ENCODE measurements around the gene ARHGAP30.
"Not testable (repeated sequence)": the region's sequence is repeated elsewhere in the genome, so short reads cannot be mapped to it uniquely, and the experiment has no call there.

The ARHGAP30 gene, protein sequence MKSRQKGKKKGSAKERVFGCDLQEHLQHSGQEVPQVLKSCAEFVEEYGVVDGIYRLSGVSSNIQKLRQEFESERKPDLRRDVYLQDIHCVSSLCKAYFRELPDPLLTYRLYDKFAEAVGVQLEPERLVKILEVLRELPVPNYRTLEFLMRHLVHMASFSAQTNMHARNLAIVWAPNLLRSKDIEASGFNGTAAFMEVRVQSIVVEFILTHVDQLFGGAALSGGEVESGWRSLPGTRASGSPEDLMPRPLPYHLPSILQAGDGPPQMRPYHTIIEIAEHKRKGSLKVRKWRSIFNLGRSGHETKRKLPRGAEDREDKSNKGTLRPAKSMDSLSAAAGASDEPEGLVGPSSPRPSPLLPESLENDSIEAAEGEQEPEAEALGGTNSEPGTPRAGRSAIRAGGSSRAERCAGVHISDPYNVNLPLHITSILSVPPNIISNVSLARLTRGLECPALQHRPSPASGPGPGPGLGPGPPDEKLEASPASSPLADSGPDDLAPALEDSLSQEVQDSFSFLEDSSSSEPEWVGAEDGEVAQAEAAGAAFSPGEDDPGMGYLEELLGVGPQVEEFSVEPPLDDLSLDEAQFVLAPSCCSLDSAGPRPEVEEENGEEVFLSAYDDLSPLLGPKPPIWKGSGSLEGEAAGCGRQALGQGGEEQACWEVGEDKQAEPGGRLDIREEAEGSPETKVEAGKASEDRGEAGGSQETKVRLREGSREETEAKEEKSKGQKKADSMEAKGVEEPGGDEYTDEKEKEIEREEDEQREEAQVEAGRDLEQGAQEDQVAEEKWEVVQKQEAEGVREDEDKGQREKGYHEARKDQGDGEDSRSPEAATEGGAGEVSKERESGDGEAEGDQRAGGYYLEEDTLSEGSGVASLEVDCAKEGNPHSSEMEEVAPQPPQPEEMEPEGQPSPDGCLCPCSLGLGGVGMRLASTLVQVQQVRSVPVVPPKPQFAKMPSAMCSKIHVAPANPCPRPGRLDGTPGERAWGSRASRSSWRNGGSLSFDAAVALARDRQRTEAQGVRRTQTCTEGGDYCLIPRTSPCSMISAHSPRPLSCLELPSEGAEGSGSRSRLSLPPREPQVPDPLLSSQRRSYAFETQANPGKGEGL

DNA sequence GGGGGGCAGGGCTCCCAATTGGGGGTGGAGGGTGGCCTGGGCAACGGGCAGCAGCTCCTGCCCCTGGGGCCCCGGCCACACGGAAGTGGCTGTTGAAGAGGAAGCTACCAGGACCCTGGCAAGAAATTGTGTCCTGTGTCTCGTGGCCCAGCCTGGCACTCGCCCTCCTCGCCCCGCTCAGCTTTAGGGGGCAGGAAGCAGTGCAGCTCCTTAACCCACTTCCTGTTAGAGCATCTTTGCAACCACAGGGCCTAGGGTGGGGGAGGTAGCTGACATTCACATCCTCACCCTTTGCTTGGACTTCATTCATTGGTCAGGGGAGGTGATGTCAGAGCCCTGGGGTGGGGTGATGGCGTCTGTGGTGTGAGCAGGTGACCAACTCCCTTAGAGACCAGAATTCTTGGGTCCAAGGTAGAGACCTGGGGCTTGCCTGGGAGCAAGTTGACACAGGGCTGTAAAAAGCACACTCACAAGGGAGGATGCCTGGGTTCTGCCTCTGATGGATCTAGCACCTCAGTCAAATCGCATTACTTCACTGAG lies at the start of gene ARHGAP30:
ARHGAP30 (minus strand) TSS at position 161 of the 540 bp plus-strand sequence. CDS start 267 bp downstream, outside the sequence.
- Histone ChIP-seq H3K27ac (peak within 1 kb of the TSS; percentile 79), H3K4me2 (peak within 1 kb of the TSS; percentile 96), H4K20me1 (ENCODE audit: insufficient read depth) (no peaks in the 10 kb centered on the region), H3K27me3 (ENCODE audit: insufficient read depth, low read depth) (no peaks in the 10 kb centered on the region), H3K36me3 (ENCODE audit: insufficient read depth) (no peaks in the 10 kb centered on the region), H3K79me2 (ENCODE audit: insufficient read depth, low read depth) (peaks cover 46% of the 10 kb centered on the region), H3K4me3 (IDR thresholded peaks at IDR 0.05; ENCODE audit: insufficient read depth, low read depth, low read length) (peak within 1 kb of the TSS; percentile 100), H2AFZ (ENCODE audit: low read depth) (peak within 1 kb of the TSS; percentile 78), H3K4me1 (ENCODE audit: low read depth, poor library complexity, severe bottlenecking) (peaks cover 52% of the 10 kb centered on the region), H3K9ac (peak within 1 kb of the TSS; percentile 93)
- TF ChIP-seq CTCF (conservative IDR thresholded peaks at IDR 0.05; ENCODE audit: low read depth, low read length) = 0 out of 2 replicates have a peak, but pooled peaks have one; percentile 1

GRCh38 chr1:161117759-161118581 lies 48.3 kb upstream of the ARHGAP30 start, which contains the start of the genes NIT1 and PFDN2:
NIT1 (plus strand) TSS chr1:161118105; CDS start chr1:161118177, 72 bp downstream.
PFDN2 (minus strand) TSS chr1:161118037; CDS start chr1:161118026, 11 bp downstream.
- Histone ChIP-seq H3K27me3 (ENCODE audit: insufficient read depth, low read depth) (no peaks in the 10 kb centered on the region), H3K9ac (peak within 1 kb of the TSS; percentile 80), H3K27ac (peak within 1 kb of the TSS; percentile 70), H3K4me3 (IDR thresholded peaks at IDR 0.05; ENCODE audit: insufficient read depth, low read depth, low read length) (peak within 1 kb of the TSS; percentile 97), H3K4me1 (ENCODE audit: low read depth, poor library complexity, severe bottlenecking) (peaks cover 61% of the 10 kb centered on the region), H3K4me2 (peak within 1 kb of the TSS; percentile 67), H3K36me3 (ENCODE audit: insufficient read depth) (peaks cover 5% of the 10 kb centered on the region; the same call in 1 of the 2 replicates), H2AFZ (ENCODE audit: low read depth) (peak within 1 kb of the TSS; percentile 88), H3K79me2 (ENCODE audit: insufficient read depth, low read depth) (peaks cover 62% of the 10 kb centered on the region), H4K20me1 (ENCODE audit: insufficient read depth) (peaks cover 16% of the 10 kb centered on the region)
- TF ChIP-seq CTCF (conservative IDR thresholded peaks at IDR 0.05; ENCODE audit: low read depth, low read length) = peak; percentile 3; the same call in 1 of the 2 replicates

GRCh38 chr1:161115961-161116360 lies 46.3 kb upstream of the ARHGAP30 start:
- Histone ChIP-seq H3K4me2 (peak overlapping the region; percentile 67; the same call in 1 of the 2 replicates), H3K79me2 (ENCODE audit: insufficient read depth, low read depth) (peaks cover 81% of the 10 kb centered on the region), H4K20me1 (ENCODE audit: insufficient read depth) (peaks cover 32% of the 10 kb centered on the region), H3K4me1 (ENCODE audit: low read depth, poor library complexity, severe bottlenecking) (peaks cover 76% of the 10 kb centered on the region)
- not testable (repeated sequence) for H3K36me3 ChIP-seq (ENCODE audit: insufficient read depth); H3K27me3 ChIP-seq (ENCODE audit: insufficient read depth, low read depth); H3K9ac ChIP-seq; H2AFZ ChIP-seq (ENCODE audit: low read depth); H3K27ac ChIP-seq; H3K4me3 ChIP-seq (IDR thresholded peaks at IDR 0.05; ENCODE audit: insufficient read depth, low read depth, low read length)

GRCh38 chr1:161115132-161115711 lies 45.5 kb upstream of the ARHGAP30 start:
- no peak for TF ChIP-seq CTCF (conservative IDR thresholded peaks at IDR 0.05; ENCODE audit: low read depth, low read length)
- Histone ChIP-seq H3K4me2 (no peak overlapping the region; the same call in 1 of the 2 replicates), H3K9ac (no peak overlapping the region)

More at GRCh38 chr1:161115132-161115711, 45.5 kb upstream of the ARHGAP30 start:
- Histone ChIP-seq H3K27me3 (ENCODE audit: insufficient read depth, low read depth) (no peaks in the 10 kb centered on the region), H3K4me1 (ENCODE audit: low read depth, poor library complexity, severe bottlenecking) (peaks cover 75% of the 10 kb centered on the region), H3K4me3 (IDR thresholded peaks at IDR 0.05; ENCODE audit: insufficient read depth, low read depth, low read length) (no peak overlapping the region), H4K20me1 (ENCODE audit: insufficient read depth) (peaks cover 35% of the 10 kb centered on the region), H3K27ac (no peak overlapping the region), H3K36me3 (ENCODE audit: insufficient read depth) (no peaks in the 10 kb centered on the region; the same call in 1 of the 2 replicates), H2AFZ (ENCODE audit: low read depth) (no peak overlapping the region), H3K79me2 (ENCODE audit: insufficient read depth, low read depth) (peaks cover 88% of the 10 kb centered on the region)
